ENCODE results near the gene FBXO42. TPM values are rescaled to one million over a fixed set of nuclear protein-coding genes. Genes with fewer than 3 reads are reported as not detected.

The FBXO42 gene
- total and polyA plus RNA-seq, 2 of the 13 experiments (the other 11 are each of a cell fraction or from before 2014, with no cell fraction given), result 7.6 to 17.5 TPM

GRCh38 chr1:16266411-16267118 lies 85.7 kb downstream of the FBXO42 start:
- FAIRE-seq, result no peak
- H3K79me2 ChIP-seq (ENCODE audit: insufficient read depth, low read length), result no peaks in the 10 kb centered on the region

GRCh38 chr1:16262067-16262466 lies 90.2 kb downstream of the FBXO42 start:
- Histone ChIP-seq H3K36me3 (replicated peaks in 1 of 2; ENCODE audit: control insufficient read depth in 1 of 2, insufficient read depth in 2 of 2, low read length in 2 of 2) (peaks cover 0 to 6% of the 10 kb centered on the region in 2 experiments; a peak in 2 of 5 replicates), H3K27me3 (ENCODE audit: control insufficient read depth in 1 of 2, insufficient read depth in 2 of 2, low read length in 2 of 2) (no peaks in the 10 kb centered on the region; a peak in 1 of 5 replicates), H3K79me2 (ENCODE audit: insufficient read depth, low read length) (no peaks in the 10 kb centered on the region), H3K27ac (ENCODE audit: extremely low read length, insufficient read depth, low read length) (no peak overlapping the region), H3K4me1 (ENCODE audit: insufficient read depth, low read length) (no peaks in the 10 kb centered on the region), H3K9ac (ENCODE audit: insufficient read depth, low read depth, low read length) (no peak overlapping the region), H3K9me3 (ENCODE audit: low read length) (no peaks in the 10 kb centered on the region), H4K20me1 (ENCODE audit: insufficient read depth, low read length) (no peaks in the 10 kb centered on the region), H2AFZ (ENCODE audit: low read length) (no peak overlapping the region), H3K4me3 (replicated peaks in 1 of 3; ENCODE audit: insufficient read depth in 1 of 3, low read depth in 2 of 3, low read length in 3 of 3) (no peak overlapping the region), H3K4me2 (ENCODE audit: low read depth, low read length) (no peak overlapping the region)
- ATAC-seq, result no peak
- in situ Hi-C loops (cut with HindIII; ENCODE audit: extremely low pct_ligation_motif_present, low pct_unique_long_range_greater_than_20kb) (no loop called here), intact Hi-C loops (cut with micrococcal nuclease; ENCODE audit: unreplicated experiment) (no loop called here)
- 94% methylated on average over 1 of the region's 1 CpG for WGBS (ENCODE audit: low lambda C conversion rate)
- CTCF ChIA-PET (ENCODE audit: low intra/inter-chr PET ratio, low total read pairs), result no interaction called here
- FAIRE-seq, result no peak
- no peak for DNase-seq (ENCODE audit: low spot score)
- POLR2A ChIA-PET, result no interaction called here
- no peak for TF ChIP-seq MIXL1 (CRISPR knock-in tag; IDR thresholded peaks at IDR 0.05)
- TF ChIP-seq ZNF121 (CRISPR knock-in tag; IDR thresholded peaks at IDR 0.05), result peak; percentile 75
- no TSS peak for BruUV-seq (replicated peaks)

More at GRCh38 chr1:16266411-16267118, 85.7 kb downstream of the FBXO42 start:
- in situ Hi-C loops (cut with HindIII; ENCODE audit: extremely low pct_ligation_motif_present, low pct_unique_long_range_greater_than_20kb), result no loop called here
- over 99% methylated on average over 4 of the region's 4 CpGs for WGBS (ENCODE audit: low lambda C conversion rate)
- TF ChIP-seq PRMT3 (CRISPR knock-in tag; IDR thresholded peaks at IDR 0.05; ENCODE audit: borderline replicate concordance, low read depth) (no peak), MLLT10 (CRISPR knock-in tag; IDR thresholded peaks at IDR 0.05) (no peak), IRF9 (CRISPR knock-in tag; IDR thresholded peaks at IDR 0.05; ENCODE audit: borderline replicate concordance) (no peak), ZNF619 (CRISPR knock-in tag; IDR thresholded peaks at IDR 0.05) (no peak), ZFP37 (CRISPR knock-in tag; IDR thresholded peaks at IDR 0.05; ENCODE audit: borderline replicate concordance) (no peak)
- peaks cover 1 to 5% of the 10 kb centered on the region in 2 experiments; a peak in 2 of 5 replicates for H3K36me3 ChIP-seq (replicated peaks in 1 of 2; ENCODE audit: control insufficient read depth in 1 of 2, insufficient read depth in 2 of 2, low read length in 2 of 2)
- H3K27ac ChIP-seq (ENCODE audit: extremely low read length, insufficient read depth, low read length), result no peak overlapping the region
- BruUV-seq (replicated peaks), result no TSS peak
- peaks cover 26% of the 10 kb centered on the region for H3K4me1 ChIP-seq (ENCODE audit: insufficient read depth, low read length)
- no peak overlapping the region for H3K4me3 ChIP-seq (replicated peaks in 1 of 3; ENCODE audit: insufficient read depth in 1 of 3, low read depth in 2 of 3, low read length in 3 of 3)
- no peak overlapping the region for H3K4me2 ChIP-seq (ENCODE audit: low read depth, low read length)
- no peak overlapping the region for H3K9ac ChIP-seq (ENCODE audit: insufficient read depth, low read depth, low read length)
- no peaks in the 10 kb centered on the region for H4K20me1 ChIP-seq (ENCODE audit: insufficient read depth, low read length)
- no peaks in the 10 kb centered on the region; a peak in 1 of 5 replicates for H3K27me3 ChIP-seq (ENCODE audit: control insufficient read depth in 1 of 2, insufficient read depth in 2 of 2, low read length in 2 of 2)
- no peak for ATAC-seq
- ChIA-PET CTCF (ENCODE audit: low intra/inter-chr PET ratio, low total read pairs) (no interaction called here), POLR2A (interaction anchor here (0.6 kb wide), 1 partner anchor 42 kb away, joined by 3 read pairs; no protein-coding TSS in a partner anchor)
- no peaks in the 10 kb centered on the region for H3K9me3 ChIP-seq (ENCODE audit: low read length)
- DNase-seq (ENCODE audit: low spot score), result no peak
- intact Hi-C loops (cut with micrococcal nuclease; ENCODE audit: unreplicated experiment), result no loop called here
- H2AFZ ChIP-seq (ENCODE audit: low read length), result no peak overlapping the region
